ENCODE measurements around the gene SLC34A3. TPM values are rescaled to one million over a fixed set of nuclear protein-coding genes. Genes with fewer than 3 reads are reported as not detected.

The SLC34A3 gene
- total RNA-seq, 1 donor from 2014 or later = not detected

DNA sequence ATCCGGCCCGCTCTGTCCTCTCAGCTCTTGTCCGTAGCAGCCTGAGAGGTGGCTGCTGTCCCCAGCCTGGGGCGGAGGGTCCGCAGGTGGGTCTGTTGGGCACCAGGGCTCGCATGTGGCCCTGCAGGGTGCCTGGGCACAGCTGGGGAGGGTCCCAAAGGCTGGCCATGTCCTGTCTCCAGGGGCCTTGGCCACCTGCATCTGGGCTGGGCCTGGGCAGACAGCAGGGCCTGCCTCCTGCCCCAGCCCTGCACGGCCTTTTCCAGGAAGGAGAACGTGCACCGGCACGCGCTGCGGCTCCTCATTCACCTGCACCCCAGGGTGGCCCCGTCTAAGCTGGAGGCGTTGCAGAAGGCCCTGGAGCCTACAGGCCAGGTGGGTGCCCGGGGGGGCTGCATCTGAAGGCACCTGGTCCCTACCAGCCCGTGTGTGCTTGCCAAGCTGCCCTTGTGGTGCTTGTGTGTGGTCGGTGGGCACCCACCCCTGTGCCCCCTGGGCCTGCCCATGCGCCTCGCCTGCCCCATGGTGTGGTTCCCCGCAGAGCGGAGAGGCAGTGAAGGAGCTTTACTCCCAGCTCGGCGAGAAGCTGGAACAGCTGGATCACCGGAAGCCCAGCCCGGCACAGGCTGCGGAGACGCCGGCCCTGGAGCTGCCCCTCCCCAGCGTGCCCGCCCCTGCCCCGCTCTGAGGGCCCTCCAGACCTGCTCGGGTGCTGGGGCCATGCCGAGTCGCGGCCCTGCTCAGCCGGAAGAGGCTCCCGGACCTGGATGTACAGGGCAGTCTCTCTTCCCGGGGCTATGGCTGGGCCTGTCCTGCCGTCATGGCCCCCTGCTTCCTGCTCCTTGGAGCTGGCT lies 41.8 kb downstream of the SLC34A3 start:
- Histone ChIP-seq H3K27ac (no peak overlapping the region), H3K4me1 (peaks cover 64% of the 10 kb centered on the region), H3K27me3 (ENCODE audit: low read depth) (no peaks in the 10 kb centered on the region), H3K9me3 (no peaks in the 10 kb centered on the region), H3K4me3 (no peak overlapping the region), H3K36me3 (peaks cover 42% of the 10 kb centered on the region)
- ATAC-seq (no peak), DNase-seq (no peak)
- intact Hi-C loops (cut with DNase I) = no loop called here
- TF ChIP-seq, protein P1, sequence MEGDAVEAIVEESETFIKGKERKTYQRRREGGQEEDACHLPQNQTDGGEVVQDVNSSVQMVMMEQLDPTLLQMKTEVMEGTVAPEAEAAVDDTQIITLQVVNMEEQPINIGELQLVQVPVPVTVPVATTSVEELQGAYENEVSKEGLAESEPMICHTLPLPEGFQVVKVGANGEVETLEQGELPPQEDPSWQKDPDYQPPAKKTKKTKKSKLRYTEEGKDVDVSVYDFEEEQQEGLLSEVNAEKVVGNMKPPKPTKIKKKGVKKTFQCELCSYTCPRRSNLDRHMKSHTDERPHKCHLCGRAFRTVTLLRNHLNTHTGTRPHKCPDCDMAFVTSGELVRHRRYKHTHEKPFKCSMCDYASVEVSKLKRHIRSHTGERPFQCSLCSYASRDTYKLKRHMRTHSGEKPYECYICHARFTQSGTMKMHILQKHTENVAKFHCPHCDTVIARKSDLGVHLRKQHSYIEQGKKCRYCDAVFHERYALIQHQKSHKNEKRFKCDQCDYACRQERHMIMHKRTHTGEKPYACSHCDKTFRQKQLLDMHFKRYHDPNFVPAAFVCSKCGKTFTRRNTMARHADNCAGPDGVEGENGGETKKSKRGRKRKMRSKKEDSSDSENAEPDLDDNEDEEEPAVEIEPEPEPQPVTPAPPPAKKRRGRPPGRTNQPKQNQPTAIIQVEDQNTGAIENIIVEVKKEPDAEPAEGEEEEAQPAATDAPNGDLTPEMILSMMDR (IDR thresholded peaks at IDR 0.05) = no peak

DNA sequence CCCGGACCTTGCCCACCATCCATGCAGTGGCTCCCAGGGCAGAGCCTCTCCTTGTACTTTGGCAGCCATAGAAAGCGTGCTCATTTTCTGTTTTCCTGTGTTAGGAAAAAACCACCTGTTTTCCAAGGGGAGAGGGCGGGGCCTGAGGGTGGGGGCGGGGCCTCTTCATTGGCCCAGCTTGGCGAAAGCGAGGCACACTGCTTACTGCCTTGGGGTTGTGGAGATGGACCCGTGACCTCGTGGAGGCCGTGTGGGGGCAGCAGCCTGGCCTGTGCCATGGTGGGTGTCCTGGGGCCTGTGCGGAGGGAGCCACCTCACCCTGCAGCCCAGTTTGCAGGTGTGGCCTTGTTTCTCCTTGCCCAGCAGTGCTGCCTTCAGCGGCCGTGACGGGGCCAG lies 42.4 kb downstream of the SLC34A3 start:
- H3K4me3 ChIP-seq = no peak overlapping the region

DNA sequence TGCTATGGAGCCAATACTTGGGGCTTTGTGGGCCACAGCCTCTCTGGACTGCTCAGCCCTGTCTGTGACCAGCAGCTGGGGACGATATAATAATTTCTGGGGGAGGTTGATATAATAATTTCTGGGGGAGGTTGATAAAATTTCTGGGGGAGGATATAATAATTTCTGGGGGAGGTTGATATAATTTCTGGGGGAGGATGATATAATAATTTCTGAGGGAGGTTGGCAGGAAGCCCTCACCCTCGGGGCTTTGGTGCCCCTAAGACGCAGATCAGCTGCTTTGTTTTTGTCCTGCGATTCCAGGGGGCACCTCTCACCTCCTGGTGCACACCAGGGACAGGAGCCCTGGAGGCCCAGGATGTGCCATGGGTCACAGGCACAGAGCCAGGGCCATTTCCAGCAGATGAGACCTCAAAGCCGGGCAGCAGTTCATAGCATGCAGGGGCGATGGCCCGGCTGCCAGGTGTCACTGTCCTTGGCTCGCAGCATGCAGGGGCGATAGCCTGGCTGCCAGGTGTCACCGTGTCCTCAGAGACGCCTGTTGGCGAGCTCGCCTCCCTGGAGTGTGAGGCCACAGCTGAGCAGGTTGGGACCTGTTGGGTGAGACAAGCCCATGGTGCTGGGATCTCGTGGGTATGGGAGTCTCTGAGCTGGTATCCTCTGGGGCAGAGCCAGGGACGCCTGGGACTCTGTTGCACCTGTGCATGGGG lies 43.1 kb downstream of the SLC34A3 start:
- intact Hi-C loops (cut with DNase I) = no loop called here
- peak overlapping the region; percentile 72 for H3K27ac ChIP-seq
- TF ChIP-seq, protein P1 (IDR thresholded peaks at IDR 0.05) = no peak
- no peaks in the 10 kb centered on the region for H3K9me3 ChIP-seq
- H3K36me3 ChIP-seq = peaks cover 38% of the 10 kb centered on the region
- DNase-seq (peak; percentile 55), ATAC-seq (no peak)
- no peak overlapping the region for H3K4me3 ChIP-seq
- no peaks in the 10 kb centered on the region for H3K27me3 ChIP-seq (ENCODE audit: low read depth)
- H3K4me1 ChIP-seq = peaks cover 51% of the 10 kb centered on the region

More for the DNA sequence above, 42.4 kb downstream of the SLC34A3 start:
- Histone ChIP-seq H3K9me3 (no peaks in the 10 kb centered on the region), H3K27me3 (ENCODE audit: low read depth) (no peaks in the 10 kb centered on the region), H3K36me3 (peaks cover 37% of the 10 kb centered on the region), H3K4me1 (peaks cover 58% of the 10 kb centered on the region), H3K27ac (no peak overlapping the region)
- ATAC-seq (no peak), DNase-seq (no peak)
- TF ChIP-seq, protein P1 (IDR thresholded peaks at IDR 0.05) = no peak
- intact Hi-C loops (cut with DNase I) = no loop called here

DNA sequence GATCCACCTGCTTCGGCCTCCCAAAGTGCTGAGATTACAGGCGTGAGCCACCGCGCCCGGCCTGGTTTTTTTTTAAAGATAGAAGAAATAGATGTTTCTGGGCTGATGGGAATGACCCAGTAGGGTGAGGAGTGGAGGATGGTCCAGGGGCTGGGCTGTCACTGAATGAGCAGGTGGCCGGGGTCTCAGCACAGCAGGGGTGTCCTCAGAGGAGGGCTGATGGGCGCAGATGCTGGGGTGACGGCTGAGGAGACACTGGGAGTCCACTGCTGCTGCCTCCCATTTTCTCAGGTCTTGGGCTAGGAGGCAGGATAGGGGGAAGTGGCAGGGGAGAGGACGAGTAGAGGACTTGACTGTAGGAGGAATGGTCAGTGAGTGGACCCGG lies 44.5 kb downstream of the SLC34A3 start:
- intact Hi-C loops (cut with DNase I) = no loop called here
- Histone ChIP-seq H3K36me3 (peaks cover 44% of the 10 kb centered on the region), H3K27ac (peak overlapping the region; percentile 95), H3K4me3 (no peak overlapping the region), H3K9me3 (no peaks in the 10 kb centered on the region), H3K4me1 (peaks cover 37% of the 10 kb centered on the region), H3K27me3 (ENCODE audit: low read depth) (no peaks in the 10 kb centered on the region)
- DNase-seq (no peak), ATAC-seq (no peak)
- TF ChIP-seq, protein P1 (IDR thresholded peaks at IDR 0.05) = no peak

DNA sequence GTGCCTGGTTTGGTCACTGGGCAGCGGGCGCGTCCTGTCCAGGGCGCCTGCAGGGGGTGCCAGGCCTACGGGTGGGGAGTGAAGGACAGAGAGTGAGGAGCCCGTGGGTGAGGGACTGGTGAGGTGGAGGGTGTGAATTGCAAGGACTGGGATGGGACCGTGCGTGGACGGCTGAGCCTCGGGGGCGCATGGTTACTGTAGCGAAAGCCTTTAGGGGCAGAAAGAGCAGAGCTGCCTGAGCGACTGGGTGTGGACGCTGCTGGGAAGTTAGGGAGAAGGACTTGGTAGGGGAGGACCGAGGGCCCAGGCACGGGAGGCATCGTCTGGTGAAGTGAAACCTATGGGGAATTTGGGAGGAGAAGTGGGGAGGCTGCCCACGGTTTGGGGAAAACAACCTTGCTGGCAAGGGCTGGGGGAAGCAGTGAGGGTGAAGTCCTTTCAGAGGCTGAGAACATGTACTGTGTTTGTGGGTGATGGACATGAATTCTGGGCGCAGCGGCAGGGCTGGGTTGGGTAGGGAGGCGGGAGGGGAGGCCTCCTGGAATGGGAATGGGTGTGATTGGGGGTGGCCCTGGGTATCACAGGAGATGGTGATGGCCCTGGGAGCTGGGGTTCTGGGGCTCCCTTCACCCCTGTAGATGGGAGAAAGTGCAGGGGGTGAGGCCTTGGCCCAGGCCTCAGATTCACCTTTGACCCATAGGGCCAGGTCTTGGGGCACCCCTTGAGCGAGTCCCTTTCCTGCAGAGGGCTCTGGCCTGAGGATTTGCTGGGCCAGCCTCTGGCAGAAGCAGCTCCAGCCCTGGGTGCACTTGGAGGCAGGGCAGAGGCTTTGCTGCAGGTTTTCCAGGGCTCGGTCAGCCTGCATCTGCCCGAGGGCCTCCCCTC lies 45.1 kb downstream of the SLC34A3 start:
- peak overlapping the region; percentile 95 for H3K27ac ChIP-seq

More for the DNA sequence above, 45.1 kb downstream of the SLC34A3 start:
- DNase-seq (peak; percentile 49), ATAC-seq (no peak)
- TF ChIP-seq, protein P1 (IDR thresholded peaks at IDR 0.05) = no peak
- H3K27me3 ChIP-seq (ENCODE audit: low read depth) = no peaks in the 10 kb centered on the region
- peaks cover 31% of the 10 kb centered on the region for H3K4me1 ChIP-seq
- H3K9me3 ChIP-seq = no peaks in the 10 kb centered on the region
- H3K4me3 ChIP-seq = no peak overlapping the region
- intact Hi-C loops (cut with DNase I) = no loop called here
- H3K36me3 ChIP-seq = peaks cover 46% of the 10 kb centered on the region

Data from lower lobe of right lung (tissue), 2 donors.